Sigmoid colon (tissue), 7 donors: ENCODE results near the gene GPD1L. TPM values are rescaled to one million over a fixed set of nuclear protein-coding genes. Genes with fewer than 3 reads are reported as not detected.

Experiments
- DNase-seq: peaks from one replicate; pipeline ENCODE4 v3.0.0-alpha.2; 2019
- H3K27ac ChIP-seq, 4 donors: fragments of 200-600 bp; sonication (generic); one replicate each; pipeline ENCODE4 v1.5.1; 2016 to 2019; ENCODE audit warnings: mild to moderate bottlenecking in 1 of 4
- H3K27me3 ChIP-seq, 3 donors: fragments of 200-600 bp; sonication (generic); one replicate each; pipeline ENCODE4 v1.5.1; 2019; ENCODE audit warnings: mild to moderate bottlenecking in 1 of 3
- H3K36me3 ChIP-seq, 4 donors: fragments of 200-600 bp; sonication (generic); one replicate each; pipeline ENCODE4 v1.5.1; 2016 to 2019
- H3K4me1 ChIP-seq, 4 donors: fragments of 200-600 bp; sonication (generic); one replicate each; pipeline ENCODE4 v1.5.1; 2017 to 2019
- H3K4me3 ChIP-seq, 4 donors: fragments of 200-600 bp; sonication (generic); one replicate each; pipeline ENCODE4 v1.5.1; 2017 to 2019; ENCODE audit warnings: mild to moderate bottlenecking in 2 of 4, moderate library complexity in 1 of 4
- H3K9me3 ChIP-seq, 4 donors: fragments of 200-600 bp in 3 of 4; sonication (generic) in 3 of 4; one replicate each; pipeline versions ENCODE4 v1.5.1 to v1.6.1; 2013 to 2019
- CTCF ChIP-seq, 4 experiments: fragments of 450-650 bp in 3 of 4; fragments of 200-600 bp in 1 of 4; IDR thresholded peaks; one replicate each; pipeline ENCODE4 v1.5.1; 2016 to 2019; ENCODE audit warnings: antibody characterized with exemption in 4 of 4, mild to moderate bottlenecking in 3 of 4, moderate library complexity in 2 of 4
- EP300 ChIP-seq, 4 donors: sonication (generic); formaldehyde crosslinking; IDR thresholded peaks; one replicate each; pipeline ENCODE4 v1.6.1; 2017; ENCODE audit warnings: antibody characterized with exemption in 4 of 4
- POLR2A ChIP-seq, 2 donors: fragments of 450-650 bp; IDR thresholded peaks; one replicate each; pipeline ENCODE4 v1.6.1; 2016; ENCODE audit warnings: antibody characterized with exemption in 2 of 2, mild to moderate bottlenecking in 2 of 2, moderate library complexity in 2 of 2
- POLR2AphosphoS5 ChIP-seq, 4 donors: sonication (generic); formaldehyde crosslinking; IDR thresholded peaks; one replicate each; pipeline ENCODE4 v1.6.1; 2017; ENCODE audit warnings: antibody characterized with exemption in 4 of 4
- WGBS, 2 donors: extraction: QIAGEN DNeasy Blood & Tissue Kit; methylation state at CpG; one replicate each; pipeline ENCODE4 v1.1.7; 2013; 5-methylcytosine and 5-hydroxymethylcytosine counted together
- intact Hi-C: fragments of 100-400 bp; cut with DNase I; formaldehyde crosslinking; loops from one replicate; pipeline ENCODE4 v1.15.1; 2023
- polyA plus RNA-seq, 3 donors: library from polyadenylated mRNA; stranded (reverse); fragments of 200-250 nt; gene quantifications; one replicate each; pipeline ENCODE4 v1.2.3, GENCODE V29; 2013
- total RNA-seq, 4 donors: library from RNA; depleted of rRNA; stranded (reverse); fragments of >200 nt; gene quantifications; one replicate each; pipeline ENCODE4 v1.1.0, GENCODE V29; 2016
- donor health status: healthy with polysubstance abuse.
- donor health status: Bipolar disorder and iron deficiency.
- donor health status: healthy.

GPD1L gene
- total and polyA plus RNA-seq, 7 donors, result 39.1 to 67.8 (median 46.0) TPM

- 92 to 96% methylated on average over 5 of the region's 5 CpGs for WGBS, 2 donors
- no peak for DNase-seq
- intact Hi-C loops, result no loop called here
Observed at GRCh38 chr3:32093204-32093603, 13.2 kb upstream of the GPD1L start.

GRCh38 chr3:32095431-32095830 lies 11.0 kb upstream of the GPD1L start:
- Histone ChIP-seq H3K27me3 (no peaks in the 10 kb centered on the region), H3K36me3 (no peaks in the 10 kb centered on the region), H3K9me3 (peaks cover 0 to under 1% (median 0%) of the 10 kb centered on the region in 4 donors), H3K4me1 (no peaks in the 10 kb centered on the region), H3K27ac (no peak overlapping the region), H3K4me3 (no peak overlapping the region)
- intact Hi-C loops, result no loop called here
- WGBS, 2 donors, result 20 to 51% methylated on average over 3 of the region's 3 CpGs
- DNase-seq, result no peak
- TF ChIP-seq POLR2AphosphoS5 (IDR thresholded peaks at IDR 0.05) (no peak), CTCF (IDR thresholded peaks at IDR 0.05) (no peak), EP300 (IDR thresholded peaks at IDR 0.05) (no peak), POLR2A (IDR thresholded peaks at IDR 0.05) (no peak)

More at GRCh38 chr3:32093204-32093603, 13.2 kb upstream of the GPD1L start:
- peaks cover 0 to 3% (median 0%) of the 10 kb centered on the region in 4 donors for H3K9me3 ChIP-seq
- TF ChIP-seq EP300 (IDR thresholded peaks at IDR 0.05) (no peak), POLR2A (IDR thresholded peaks at IDR 0.05) (no peak), POLR2AphosphoS5 (IDR thresholded peaks at IDR 0.05) (no peak), CTCF (IDR thresholded peaks at IDR 0.05) (no peak)
- no peaks in the 10 kb centered on the region for H3K4me1 ChIP-seq
- no peaks in the 10 kb centered on the region for H3K36me3 ChIP-seq
- H3K27me3 ChIP-seq, result no peaks in the 10 kb centered on the region
- H3K27ac ChIP-seq, result no peak overlapping the region
- H3K4me3 ChIP-seq, result no peak overlapping the region

GRCh38 chr3:32097768-32098167 lies 8.7 kb upstream of the GPD1L start:
- H3K36me3 ChIP-seq, result no peaks in the 10 kb centered on the region
- no peak overlapping the region for H3K4me3 ChIP-seq
- TF ChIP-seq POLR2A (IDR thresholded peaks at IDR 0.05) (no peak), CTCF (IDR thresholded peaks at IDR 0.05) (no peak), POLR2AphosphoS5 (IDR thresholded peaks at IDR 0.05) (no peak), EP300 (IDR thresholded peaks at IDR 0.05) (no peak)
- no peaks in the 10 kb centered on the region for H3K27me3 ChIP-seq
- H3K9me3 ChIP-seq, result peaks cover 0 to 13% (median 3%) of the 10 kb centered on the region in 4 donors
- no peak for DNase-seq
- WGBS, 2 donors, result 60 to 82% methylated on average over 1 of the region's 1 CpG
- H3K4me1 ChIP-seq, result no peaks in the 10 kb centered on the region
- intact Hi-C loops, result no loop called here
- H3K27ac ChIP-seq, result no peak overlapping the region

GRCh38 chr3:32098528-32098927 lies 7.9 kb upstream of the GPD1L start:
- no peak for TF ChIP-seq POLR2AphosphoS5 (IDR thresholded peaks at IDR 0.05)
- TF ChIP-seq EP300 (IDR thresholded peaks at IDR 0.05), result no peak
- no peak for TF ChIP-seq CTCF (IDR thresholded peaks at IDR 0.05)
- TF ChIP-seq POLR2A (IDR thresholded peaks at IDR 0.05), result no peak
- H3K36me3 ChIP-seq, result no peaks in the 10 kb centered on the region
- intact Hi-C loops, result no loop called here
- H3K4me1 ChIP-seq, result no peaks in the 10 kb centered on the region
- WGBS, 2 donors, result 96 to 99% methylated on average over 1 of the region's 1 CpG
- H3K27me3 ChIP-seq, result no peaks in the 10 kb centered on the region
- no peak overlapping the region for H3K4me3 ChIP-seq
- peaks cover 0 to 16% (median 3%) of the 10 kb centered on the region in 4 donors for H3K9me3 ChIP-seq
- no peak overlapping the region for H3K27ac ChIP-seq
- DNase-seq, result no peak

GRCh38 chr3:32100465-32100864 lies 6.0 kb upstream of the GPD1L start:
- Histone ChIP-seq H3K27me3 (no peaks in the 10 kb centered on the region), H3K9me3 (peaks cover 0 to 16% (median 3%) of the 10 kb centered on the region in 4 donors), H3K4me3 (no peak overlapping the region), H3K27ac (no peak overlapping the region), H3K36me3 (no peaks in the 10 kb centered on the region), H3K4me1 (no peaks in the 10 kb centered on the region)
- TF ChIP-seq CTCF (IDR thresholded peaks at IDR 0.05), result no peak
- TF ChIP-seq POLR2AphosphoS5 (IDR thresholded peaks at IDR 0.05), result no peak
- no peak for TF ChIP-seq EP300 (IDR thresholded peaks at IDR 0.05)
- no peak for TF ChIP-seq POLR2A (IDR thresholded peaks at IDR 0.05)
- intact Hi-C loops, result no loop called here
- WGBS, 2 donors, result 92 to 93% methylated on average over 5 of the region's 5 CpGs
- DNase-seq, result no peak
